HepG2 (cell line): Measurements from ENCODE around the gene ST3GAL2.

Experiments used
- EED ChIP-seq: sonication (generic); formaldehyde crosslinking; IDR thresholded peaks from 2 replicates; pipeline ENCODE4 v1.5.0; 2020; ENCODE audit warnings: mild to moderate bottlenecking, missing genetic modification reagents
- GATAD2A ChIP-seq: IDR thresholded peaks from 2 replicates; pipeline ENCODE4 v1.6.1; 2016
- POLR2A ChIP-seq, 2 experiments: IDR thresholded peaks; 2 replicates each; pipeline ENCODE4 v1.6.1; 2011; ENCODE audit warnings: low read depth in 2 of 2, low read length in 2 of 2, mild to moderate bottlenecking in 1 of 2, moderate library complexity in 1 of 2; ENCODE audit not compliant: insufficient read depth in 1 of 2
- POLR2AphosphoS5 ChIP-seq: IDR thresholded peaks from 2 replicates; pipeline ENCODE4 v1.6.1; 2012; ENCODE audit warnings: low read depth, low read length
- SMC3 ChIP-seq: IDR thresholded peaks from 2 replicates; pipeline ENCODE4 v1.6.1; 2011; ENCODE audit warnings: low read length, improper control_type of control experiment
- ZNF644 ChIP-seq: IDR thresholded peaks from 2 replicates; pipeline ENCODE4 v1.6.1; 2016; ENCODE audit warnings: low read depth

- no peak for TF ChIP-seq POLR2AphosphoS5
- TF ChIP-seq EED (CRISPR knock-in tag), result no peak; the same call in 1 of the 2 replicates
- TF ChIP-seq SMC3, result peak; percentile 89
- no peak for TF ChIP-seq ZNF644 (CRISPR knock-in tag)
- 0 out of 2 replicates have a peak, but pooled peaks have one; percentile 26 for TF ChIP-seq GATAD2A (CRISPR knock-in tag)
- TF ChIP-seq POLR2A (IDR thresholded peaks at IDR 0.05; ENCODE audit: insufficient read depth in 1 of 2, low read depth in 2 of 2, low read length in 2 of 2), result no peak
These were observed 43.5 kb downstream of the ST3GAL2 start for GRCh38 chr16:70395345-70395901.
